Posterior cingulate gyrus (tissue), 11 donors: Measurements from ENCODE around the gene CD200R1.

Experiments
- DNase-seq, 10 donors: peaks; one replicate each; pipeline versions ENCODE4 v3.0.0 to v3.0.0-alpha.2; 2020 to 2021; ENCODE audit warnings: mixed read lengths in 3 of 10
- intact Hi-C: fragments of 100-400 bp; cut with DNase I; formaldehyde crosslinking; loops from one replicate; pipeline ENCODE4 v1.15.1; 2023

The CD200R1 gene

DNA sequence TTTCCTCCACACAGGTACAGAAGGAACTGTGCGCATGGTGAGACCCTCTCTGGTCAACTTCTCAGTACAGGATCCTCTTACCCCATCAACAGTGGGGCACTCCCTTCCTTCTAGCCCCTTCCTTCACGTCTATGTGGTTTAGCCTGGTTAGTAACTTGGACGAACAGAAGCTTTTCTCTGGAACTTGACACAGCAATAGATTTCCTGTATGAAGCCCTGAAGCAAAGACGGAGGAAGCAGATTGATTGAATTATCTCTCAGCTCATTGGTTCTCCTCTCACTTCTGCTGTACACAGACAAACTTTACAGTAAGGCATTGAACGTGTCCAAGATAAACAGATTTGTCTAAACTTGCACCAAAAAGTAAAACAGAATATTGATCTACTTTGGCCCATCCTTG is at the start of gene CD200R1:
Gene CD200R1, minus strand, starts transcription at position 210 of the 400 bp plus-strand sequence. CDS start 246 bp downstream, outside the sequence.
- no peak for DNase-seq
- intact Hi-C loops = loop anchor here (10.0 kb wide), 1 partner anchor 240 kb away; no protein-coding TSS in a partner anchor

- DNase-seq = no peak
- intact Hi-C loops = no loop called here
Observed at GRCh38 chr3:113021471-113021870, 46.6 kb upstream of the CD200R1 start.

GRCh38 chr3:113019182-113020137 is 44.6 kb upstream of the CD200R1 start:
- peak; percentile 74 to 98 (median 88) for DNase-seq

DNA sequence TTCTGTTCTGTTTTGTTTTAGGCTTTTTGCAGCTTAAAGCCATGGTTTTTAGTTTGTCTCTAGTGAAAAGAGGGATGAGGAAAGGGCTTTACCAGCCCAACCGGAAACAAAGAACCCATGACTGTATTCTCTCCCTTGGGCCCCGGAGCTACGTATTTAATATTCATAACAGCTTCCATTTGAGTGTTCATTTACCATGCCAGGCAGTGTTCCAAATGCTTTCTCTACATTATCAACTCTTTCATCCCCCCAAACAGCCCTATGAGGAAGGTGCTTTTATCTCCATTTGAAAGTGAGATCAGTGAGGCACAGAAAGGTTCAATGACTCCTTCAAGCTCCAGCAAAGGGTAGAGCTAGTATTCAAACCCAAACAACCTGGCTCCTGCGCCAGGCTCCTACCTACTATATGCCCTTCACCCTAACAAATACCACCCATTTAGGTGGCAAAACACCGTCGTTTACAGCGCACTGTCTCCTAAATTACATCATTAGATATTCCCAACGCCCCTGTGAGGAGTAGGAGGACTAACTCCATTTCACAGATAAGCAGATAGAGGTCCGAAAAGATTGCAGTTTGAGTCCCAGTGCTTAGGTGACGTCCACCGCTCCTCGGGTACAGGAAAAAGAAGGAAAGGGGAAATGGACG is 43.8 kb upstream of the CD200R1 start:
- intact Hi-C loops = no loop called here
- no peak for DNase-seq

More at GRCh38 chr3:113019182-113020137, 44.6 kb upstream of the CD200R1 start:
- intact Hi-C loops = no loop called here

DNA sequence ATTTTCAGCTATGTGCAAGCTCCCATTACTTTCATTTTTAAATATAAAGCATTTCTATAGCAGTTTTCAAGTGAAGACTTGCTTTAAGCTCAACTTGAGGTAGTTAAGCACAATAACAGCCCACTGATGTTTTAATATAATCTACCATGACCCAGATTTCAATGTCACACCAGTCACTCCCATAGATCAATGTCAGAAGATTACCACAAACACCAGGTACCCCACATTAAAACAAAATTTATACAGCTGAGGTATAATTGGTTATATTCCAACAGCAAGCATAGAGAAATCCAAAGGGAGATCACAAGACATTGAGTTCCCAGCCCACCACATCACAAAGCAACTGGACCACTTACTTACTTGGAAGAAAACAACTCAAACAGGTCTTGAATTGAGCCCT is 38.7 kb upstream of the CD200R1 start:
- no peak for DNase-seq
- intact Hi-C loops = no loop called here

DNA sequence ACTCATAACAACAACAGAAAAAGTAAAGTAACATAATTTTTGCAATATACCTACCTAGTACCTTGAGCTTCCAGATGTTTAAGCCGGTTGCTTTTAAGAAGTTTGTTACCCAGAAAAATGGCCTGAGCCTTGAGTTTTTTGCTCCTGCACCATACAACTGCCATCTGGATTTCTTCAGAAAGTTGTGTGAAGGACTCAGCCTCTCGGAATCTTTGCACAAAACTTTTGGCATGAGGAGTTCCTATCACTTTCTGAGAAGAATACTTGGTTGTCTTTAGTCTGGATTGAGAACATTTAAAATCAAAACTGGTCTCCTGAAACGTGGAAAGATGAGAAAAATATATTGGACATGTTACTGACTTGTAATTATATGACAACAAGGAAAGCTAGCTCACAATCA is 33.2 kb upstream of the CD200R1 start:
- intact Hi-C loops = no loop called here
- DNase-seq = no peak

- no peak for DNase-seq
- intact Hi-C loops = no loop called here
Observed at GRCh38 chr3:113006359-113007056, 31.6 kb upstream of the CD200R1 start.

DNA sequence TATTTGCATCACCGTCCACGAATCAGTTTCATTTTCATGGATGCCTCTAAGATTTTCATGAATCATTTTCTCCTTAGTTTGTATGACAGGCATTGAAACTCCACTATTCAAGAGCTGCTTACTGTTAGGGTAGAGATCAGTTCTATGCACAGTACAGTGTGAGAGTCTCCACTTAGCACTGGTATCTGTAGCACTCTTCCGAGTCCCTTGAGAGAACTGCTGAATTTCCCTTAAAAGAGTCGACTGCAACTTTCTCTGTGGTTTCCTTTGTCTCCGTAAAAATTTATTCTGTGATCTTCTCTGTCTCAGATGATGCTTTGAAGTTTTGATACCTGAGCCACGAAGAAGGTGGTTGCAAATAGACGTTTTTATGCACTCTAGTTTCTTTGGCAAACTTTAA is 30.7 kb upstream of the CD200R1 start:
- DNase-seq = no peak
- intact Hi-C loops = no loop called here

GRCh38 chr3:113002679-113003078 is 27.8 kb upstream of the CD200R1 start:
- no peak for DNase-seq
- intact Hi-C loops = no loop called here

- intact Hi-C loops = no loop called here
- no peak for DNase-seq
Observed at GRCh38 chr3:113002037-113002436, 27.1 kb upstream of the CD200R1 start.

DNA sequence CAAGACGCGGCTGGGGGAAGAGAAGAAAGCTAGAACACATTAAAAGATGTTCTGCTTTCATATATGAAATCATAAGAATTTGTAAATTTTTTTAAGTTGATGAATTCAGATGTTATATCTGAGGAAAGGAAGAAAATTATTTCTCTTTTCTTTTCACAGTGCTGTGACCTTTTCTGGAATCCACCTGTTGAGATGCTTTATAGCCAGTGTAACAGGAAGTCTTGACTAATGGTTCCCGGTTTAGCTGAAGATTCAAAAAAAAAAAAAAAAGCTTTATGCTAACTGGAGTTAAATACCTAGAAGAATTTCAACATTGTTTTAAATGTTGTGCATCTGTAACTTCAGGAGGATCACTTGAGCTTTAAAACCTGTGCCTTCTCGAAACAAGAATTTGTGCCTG is 25.8 kb upstream of the CD200R1 start:
- DNase-seq = no peak
- intact Hi-C loops = no loop called here

GRCh38 chr3:112995800-112996199 is 20.9 kb upstream of the CD200R1 start:
- intact Hi-C loops = no loop called here
- no peak for DNase-seq

- intact Hi-C loops = no loop called here
- DNase-seq = peak; percentile 87 to 99 (median 94)
Observed at GRCh38 chr3:112990672-112991602, 16.0 kb upstream of the CD200R1 start, which contains the start of gene GTPBP8. Gene GTPBP8 (plus strand): TSS chr3:112990984. CDS start chr3:112991000, 16 bp downstream.

- DNase-seq = no peak
- intact Hi-C loops = loop anchor here (10.0 kb wide), 1 partner anchor 423 kb away; the partner anchor contains the start of genes ATG3 and SLC35A5
Observed at GRCh38 chr3:112987710-112988334, 12.9 kb upstream of the CD200R1 start.

- DNase-seq = no peak
- intact Hi-C loops = loop anchor here (10.0 kb wide), 1 partner anchor 420 kb away; the partner anchor contains the start of genes ATG3 and SLC35A5
Observed at GRCh38 chr3:112984485-112984884, 9.6 kb upstream of the CD200R1 start.

DNA sequence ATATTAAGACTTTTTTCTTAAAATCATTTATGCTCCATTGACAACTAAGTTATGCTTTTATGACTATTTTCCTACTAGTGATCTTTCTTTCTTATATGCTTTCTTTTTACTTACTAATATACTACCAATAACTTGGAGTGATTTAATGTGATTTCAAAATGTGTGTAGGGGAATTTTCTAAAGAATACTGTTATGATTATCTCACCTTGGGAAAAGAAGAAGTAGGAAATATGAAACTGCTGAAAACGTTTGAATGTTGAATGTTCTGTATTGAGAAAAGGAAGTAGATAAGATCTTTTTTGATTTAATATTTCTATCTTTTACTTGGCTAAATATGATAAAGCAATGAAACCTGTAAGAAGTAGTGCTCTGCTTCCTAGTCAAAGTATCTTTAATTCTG is 7.8 kb upstream of the CD200R1 start:
- intact Hi-C loops = loop anchor here (10.0 kb wide), 1 partner anchor 418 kb away; the partner anchor contains the start of genes ATG3 and SLC35A5
- no peak for DNase-seq

- intact Hi-C loops = loop anchor here (10.0 kb wide), 1 partner anchor 415 kb away; the partner anchor contains the start of genes ATG3 and SLC35A5
- no peak for DNase-seq
Observed at GRCh38 chr3:112980080-112980479, 5.2 kb upstream of the CD200R1 start.

DNA sequence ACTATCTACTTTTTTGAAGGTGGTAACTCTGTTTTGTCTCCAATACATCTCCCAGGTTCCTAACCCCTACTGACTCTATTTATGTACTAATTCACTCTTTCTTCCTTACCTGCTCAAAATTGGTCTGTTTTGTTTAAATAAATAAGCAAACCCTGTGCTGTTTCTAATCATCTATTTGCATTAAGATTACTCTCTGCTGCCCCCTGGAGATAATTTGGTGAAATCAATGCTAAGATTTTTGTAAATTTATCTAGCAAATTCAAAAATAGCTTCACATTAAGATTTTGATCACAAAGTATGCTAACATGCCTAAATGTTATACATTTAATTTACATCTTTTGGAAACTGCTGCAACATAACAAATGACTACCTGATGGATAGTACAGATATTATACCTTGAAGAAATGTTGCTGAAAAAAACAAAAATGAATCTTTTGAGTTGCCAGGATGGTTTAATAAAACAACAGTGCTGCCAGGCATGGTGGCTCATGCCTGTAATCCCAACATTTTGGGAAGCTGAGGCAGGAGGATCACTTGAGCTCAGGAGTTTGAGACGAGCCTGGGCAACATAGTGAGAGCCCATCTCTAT is 4.4 kb upstream of the CD200R1 start:
- intact Hi-C loops = loop anchor here (10.0 kb wide), 1 partner anchor 245 kb away; no protein-coding TSS in a partner anchor
- no peak for DNase-seq
